Lung (tissue), 12 donors: ENCODE data around the gene PKIG. TPM values are rescaled to one million over a fixed set of nuclear protein-coding genes. Genes with fewer than 3 reads are reported as not detected.
"Not testable (repeated sequence)": the region's sequence is repeated elsewhere in the genome, so short reads cannot be mapped to it uniquely, and the experiment has no call there.

ENCODE experiments used
- ATAC-seq: fragments of 200-7000 bp; cut with Tn5 transposase; one replicate; pipeline ENCODE4 v1.9.1; 2020; ENCODE audit warnings: moderate number of reproducible peaks; ENCODE audit not compliant: insufficient read depth, low FRiP score
- DNase-seq, 3 donors: peaks; one replicate each; pipeline ENCODE4 v3.0.0-alpha.2; 2013 to 2017
- H3K27ac ChIP-seq, 2 donors: one replicate each; pipeline ENCODE4 v1.5.1; 2013; ENCODE audit warnings: mild to moderate bottlenecking in 2 of 2, moderate library complexity in 2 of 2, control low read depth in 1 of 2, inconsistent platforms in 1 of 2, low read depth in 1 of 2, low read length in 1 of 2
- H3K27me3 ChIP-seq, 3 donors: one replicate each; pipeline ENCODE4 v1.5.1; 2013; ENCODE audit warnings: low read length in 2 of 3; ENCODE audit not compliant: control insufficient read depth in 3 of 3, insufficient read depth in 3 of 3
- H3K36me3 ChIP-seq, 4 donors: one replicate each; pipeline ENCODE4 v1.5.1; 2013; ENCODE audit warnings: low read length in 4 of 4, mild to moderate bottlenecking in 1 of 4, moderate library complexity in 1 of 4; ENCODE audit not compliant: control insufficient read depth in 4 of 4, insufficient read depth in 4 of 4
- H3K4me1 ChIP-seq, 5 donors: one replicate each; pipeline ENCODE4 v1.5.1; 2013; ENCODE audit warnings: low read length in 5 of 5, mild to moderate bottlenecking in 2 of 5, moderate library complexity in 1 of 5; ENCODE audit not compliant: control insufficient read depth in 5 of 5, insufficient read depth in 5 of 5
- H3K4me3 ChIP-seq: one replicate; pipeline ENCODE4 v1.5.1; 2013; ENCODE audit warnings: mild to moderate bottlenecking, control low read depth, moderate library complexity
- H3K9ac ChIP-seq, 2 donors: one replicate each; pipeline ENCODE4 v1.5.1; 2013; ENCODE audit warnings: low read length in 2 of 2, control low read depth in 1 of 2; ENCODE audit not compliant: insufficient read depth in 1 of 2
- H3K9me3 ChIP-seq, 4 donors: one replicate each; pipeline ENCODE4 v1.5.1; 2013; ENCODE audit warnings: low read length in 3 of 4, mild to moderate bottlenecking in 1 of 4, moderate library complexity in 1 of 4; ENCODE audit not compliant: control insufficient read depth in 4 of 4, insufficient read depth in 3 of 4
- CTCF ChIP-seq: IDR thresholded peaks from 2 replicates; pipeline ENCODE4 v1.5.1; 2012; ENCODE audit warnings: mild to moderate bottlenecking; ENCODE audit errors: control extremely low read depth, extremely low read depth
- WGBS, 2 donors: extraction: QIAGEN DNeasy Blood & Tissue Kit; methylation state at CpG; one replicate each; pipeline ENCODE4 v1.1.7; 2013; 5-methylcytosine and 5-hydroxymethylcytosine counted together
- polyA plus RNA-seq, 2 donors: library from polyadenylated mRNA; stranded (reverse); fragments of 200-250 nt; gene quantifications; one replicate each; pipeline ENCODE4 v1.2.1, GENCODE V29; 2013
- total RNA-seq, 2 donors: library from RNA; depleted of rRNA in 1 of 2; stranded (reverse); fragments of >200 nt in 1 of 2; gene quantifications; one replicate each; pipeline ENCODE4 v1.2.1, GENCODE V29; 2014 to 2021
- donor health status: control.
- donor health status: control.
- donor health status: Bipolar disorder and iron deficiency.
- donor health status: healthy.
- donor health status: DM: yes; HTN: yes; CAD: no.

Gene PKIG
- total and polyA plus RNA-seq, 4 donors: 45.7 to 67.8 (median 63.0) TPM

- H3K27ac ChIP-seq: peak within 1 kb of the TSS; percentile 81 to 85
- ATAC-seq: peak; percentile 79
- peaks cover 0 to 3% (median 0%) of the 10 kb centered on the region in 3 donors for H3K27me3 ChIP-seq
- WGBS, 2 donors: 0% methylated on average over 56 to 68 of the region's 68 CpGs
- H3K4me3 ChIP-seq: peak within 1 kb of the TSS; percentile 74
- H3K9me3 ChIP-seq: no peaks in the 10 kb centered on the region
- DNase-seq: peak; percentile 60 to 68 (median 67)
- H3K4me1 ChIP-seq: peaks cover 0 to 12% (median 0%) of the 10 kb centered on the region in 5 donors
- peak within 1 kb of the TSS in 1 of 2 donors; percentile 37 for H3K9ac ChIP-seq
- no peaks in the 10 kb centered on the region for H3K36me3 ChIP-seq
- TF ChIP-seq CTCF: no peak
These were observed 69.5 kb downstream of the PKIG start, which contains the start of gene ADA for GRCh38 chr20:44651684-44652423. Gene ADA, minus strand, starts transcription at chr20:44651699. Its CDS starts 92 bp downstream, at chr20:44651607.

GRCh38 chr20:44653546-44653945 is 71.2 kb downstream of the PKIG start:
- TF ChIP-seq CTCF: no peak
- WGBS, 2 donors: 63 to 85% methylated on average over 2 of the region's 2 CpGs
- Histone ChIP-seq H3K27ac (no peak overlapping the region), H3K36me3 (no peaks in the 10 kb centered on the region), H3K9me3 (peaks cover 0 to 3% (median 0%) of the 10 kb centered on the region in 4 donors), H3K4me1 (peaks cover 0 to 12% (median 0%) of the 10 kb centered on the region in 5 donors), H3K27me3 (peaks cover 0 to 3% (median 0%) of the 10 kb centered on the region in 3 donors), H3K4me3 (no peak overlapping the region), H3K9ac (no peak overlapping the region)
- DNase-seq (no peak), ATAC-seq (no peak)

GRCh38 chr20:44654210-44654609 is 71.8 kb downstream of the PKIG start:
- not testable (repeated sequence) for H3K27ac ChIP-seq, H3K27me3 ChIP-seq, H3K9me3 ChIP-seq, DNase-seq, H3K36me3 ChIP-seq, H3K4me3 ChIP-seq, H3K9ac ChIP-seq, ATAC-seq
- H3K4me1 ChIP-seq: peaks cover 0 to 12% (median 0%) of the 10 kb centered on the region in 5 donors
- 95 to 98% methylated on average over 5 of the region's 5 CpGs for whole genome bisulfite sequencing, 2 donors

- Histone ChIP-seq H3K9ac (no peak overlapping the region), H3K4me3 (no peak overlapping the region), H3K4me1 (peaks cover 0 to 4% (median 0%) of the 10 kb centered on the region in 5 donors), H3K9me3 (peaks cover 0 to 3% (median 0%) of the 10 kb centered on the region in 4 donors), H3K27ac (no peak overlapping the region), H3K27me3 (peaks cover 0 to 3% (median 0%) of the 10 kb centered on the region in 3 donors), H3K36me3 (no peaks in the 10 kb centered on the region)
- ATAC-seq (no peak), DNase-seq (no peak)
- WGBS, 2 donors: 45% methylated on average over 3 of the region's 3 CpGs
- TF ChIP-seq CTCF: no peak
These were observed 74.1 kb downstream of the PKIG start for GRCh38 chr20:44656448-44656847.
